Stromal cell of bone marrow (primary cell): ENCODE data around the gene CFAP57.

Experiments used
- DNase-seq: peaks from one replicate; pipeline ENCODE4 v3.0.0-alpha.2; 2012; ENCODE audit warnings: low read depth

CFAP57 gene

DNA sequence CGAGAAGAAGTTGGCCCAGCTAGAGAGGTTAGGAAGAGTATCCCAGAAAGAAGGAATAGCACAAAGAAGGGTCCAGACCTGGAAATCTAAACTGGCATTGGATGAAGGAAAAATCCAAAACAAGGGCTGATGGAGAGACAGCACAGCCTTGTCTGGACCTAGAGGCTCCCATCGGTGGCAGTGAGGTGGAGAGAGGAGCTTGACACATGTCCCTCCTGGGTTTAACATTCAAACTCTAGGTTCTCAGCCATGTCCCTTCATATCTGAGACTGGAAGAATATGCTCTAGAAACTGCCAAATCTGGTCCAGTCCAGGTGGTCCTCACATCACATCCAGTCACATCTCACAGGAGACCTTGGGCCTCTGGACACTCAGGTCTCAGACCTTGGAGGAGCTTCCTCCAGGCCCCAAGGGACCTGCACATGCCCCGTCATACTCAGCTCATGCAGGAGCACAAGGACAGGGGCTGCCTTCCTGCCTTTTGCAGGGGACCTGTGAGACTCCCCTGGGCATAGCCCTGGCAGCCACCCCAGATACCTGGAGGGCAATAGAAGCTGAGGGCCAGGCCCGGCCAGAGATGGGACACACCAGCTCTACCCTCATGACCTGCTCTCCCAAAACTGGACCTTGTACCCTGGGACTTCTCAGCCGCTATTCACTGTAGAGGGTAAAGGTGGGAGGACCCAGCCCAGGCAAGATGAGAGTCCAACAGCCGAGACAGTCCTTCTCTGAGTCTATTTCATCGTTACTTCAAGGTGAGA is 105.2 kb downstream of the CFAP57 start:
- no peak for DNase-seq

DNA sequence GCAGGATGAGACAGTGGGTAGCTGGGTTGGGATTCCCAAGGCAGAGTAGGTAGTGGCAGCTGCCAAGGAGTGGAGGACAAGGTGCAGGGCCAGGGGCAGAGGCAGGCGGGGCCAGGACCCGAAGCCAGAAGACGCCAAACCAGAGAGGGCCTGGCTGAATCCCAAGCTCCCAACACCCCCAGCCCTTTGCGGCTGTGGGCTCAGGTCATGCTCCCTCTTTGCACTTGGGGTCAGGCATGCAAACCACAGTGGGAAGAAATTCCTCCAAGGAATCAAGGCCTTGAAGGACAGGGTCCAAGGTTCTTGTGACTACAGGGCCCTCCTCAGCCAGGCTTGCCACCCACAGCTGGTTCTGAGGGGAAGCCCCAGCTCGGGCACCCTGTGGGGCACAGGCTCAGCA is 107.0 kb downstream of the CFAP57 start:
- no peak for DNase-seq

DNA sequence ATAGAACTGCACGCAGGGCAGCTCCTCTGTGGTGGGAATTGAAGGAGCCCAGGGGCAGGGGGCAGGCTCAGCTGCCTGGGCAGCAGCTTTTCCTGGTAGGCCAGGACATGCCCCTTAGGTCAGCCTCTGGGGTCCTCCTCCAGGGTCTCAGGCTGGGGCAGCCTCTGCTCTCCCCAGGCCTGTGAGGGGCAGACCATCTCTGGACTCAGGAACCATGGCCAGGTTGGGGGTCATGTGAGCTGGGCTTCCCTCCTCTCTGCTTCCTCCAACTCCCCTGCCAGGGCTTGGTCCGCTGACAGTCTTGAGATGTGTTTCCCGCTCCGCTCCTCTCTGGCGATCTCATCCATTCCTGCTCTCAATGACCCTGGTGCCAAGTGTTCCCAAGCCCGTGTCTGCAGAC is 107.5 kb downstream of the CFAP57 start:
- DNase-seq = no peak

DNA sequence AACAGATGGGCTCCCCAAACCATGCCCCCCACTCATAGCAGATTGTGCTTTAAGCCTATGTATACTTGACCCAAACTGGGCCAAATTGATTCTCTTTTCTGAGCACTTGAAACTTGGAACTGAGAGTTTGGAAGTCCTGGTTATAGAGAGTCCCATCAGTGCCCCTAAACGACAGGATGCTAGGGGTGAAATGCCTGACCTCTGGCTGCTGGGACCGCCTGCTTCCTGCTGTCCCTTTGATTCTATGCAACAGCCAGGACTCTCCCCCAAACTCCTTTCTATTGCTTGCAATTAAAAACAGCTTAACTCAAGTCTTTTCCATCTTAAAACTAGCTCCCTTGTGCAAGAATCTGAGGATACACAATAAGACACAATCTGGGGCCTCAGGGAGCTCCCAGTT is 108.6 kb downstream of the CFAP57 start:
- no peak for DNase-seq

DNA sequence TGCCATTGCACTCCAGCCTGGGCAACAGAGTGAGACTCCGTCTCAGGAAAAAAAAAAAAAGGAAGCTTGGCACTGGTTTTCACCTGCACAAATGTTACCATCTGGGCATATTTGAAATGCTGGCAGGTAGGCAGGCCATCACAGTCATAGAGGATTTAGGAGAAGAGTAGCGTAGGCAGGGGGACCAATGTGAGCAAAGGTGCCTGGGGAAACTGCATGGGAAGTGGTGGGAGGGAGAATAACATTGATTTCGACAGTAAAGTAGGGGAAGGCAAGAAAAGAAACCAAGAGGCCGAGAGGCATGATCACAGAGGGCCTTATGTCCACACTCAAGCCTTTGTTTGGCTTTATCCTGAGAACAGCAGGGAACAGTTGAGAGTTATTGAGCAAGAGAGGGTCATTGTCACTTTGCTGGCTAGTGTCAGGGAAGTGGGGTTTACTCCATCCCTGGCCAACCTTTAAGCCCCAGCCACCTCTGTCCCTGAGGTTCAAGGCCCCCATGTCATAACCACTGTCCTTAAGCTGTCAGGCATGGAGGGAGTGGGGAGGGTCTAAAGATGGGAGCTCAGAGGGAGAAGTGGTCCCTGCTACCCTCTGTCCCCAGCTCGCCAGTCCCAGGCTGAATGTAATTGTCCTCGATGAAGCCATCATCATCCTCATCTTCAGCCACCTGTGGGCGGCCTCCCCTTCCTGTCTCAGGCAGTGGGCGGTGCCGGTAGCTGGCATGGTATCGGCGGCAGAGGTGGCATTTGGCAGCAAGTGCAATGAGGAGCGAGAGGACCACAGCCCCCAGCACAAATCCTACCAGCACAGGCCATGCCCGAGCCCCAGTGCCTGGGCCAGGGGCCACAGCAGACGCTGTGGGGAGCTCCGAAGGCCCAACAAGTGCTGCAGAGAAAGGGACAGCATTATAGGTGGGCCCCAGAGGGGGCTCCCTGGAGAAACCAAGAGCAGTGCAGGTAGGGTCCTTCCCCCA is 110.4 kb downstream of the CFAP57 start:
- no peak for DNase-seq

DNA sequence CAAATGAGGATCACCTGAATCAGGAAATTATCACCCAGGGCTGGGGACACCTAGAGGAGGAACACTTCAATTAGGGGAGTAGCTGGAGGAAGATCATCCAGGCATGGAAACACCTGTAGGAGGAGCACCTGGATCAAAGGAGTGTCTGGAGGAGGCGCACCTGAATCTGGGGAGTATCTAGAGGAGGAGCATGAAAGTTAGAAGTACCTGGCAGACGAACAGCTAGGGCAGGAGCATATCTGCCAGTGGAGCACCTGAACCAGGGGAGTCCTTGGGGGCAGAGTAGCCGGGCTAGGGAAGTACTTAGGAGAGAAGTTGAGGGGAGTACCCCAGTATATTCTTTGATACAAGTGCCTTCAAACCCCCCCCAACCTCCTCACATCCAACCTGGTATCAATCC is 111.9 kb downstream of the CFAP57 start:
- no peak for DNase-seq

DNA sequence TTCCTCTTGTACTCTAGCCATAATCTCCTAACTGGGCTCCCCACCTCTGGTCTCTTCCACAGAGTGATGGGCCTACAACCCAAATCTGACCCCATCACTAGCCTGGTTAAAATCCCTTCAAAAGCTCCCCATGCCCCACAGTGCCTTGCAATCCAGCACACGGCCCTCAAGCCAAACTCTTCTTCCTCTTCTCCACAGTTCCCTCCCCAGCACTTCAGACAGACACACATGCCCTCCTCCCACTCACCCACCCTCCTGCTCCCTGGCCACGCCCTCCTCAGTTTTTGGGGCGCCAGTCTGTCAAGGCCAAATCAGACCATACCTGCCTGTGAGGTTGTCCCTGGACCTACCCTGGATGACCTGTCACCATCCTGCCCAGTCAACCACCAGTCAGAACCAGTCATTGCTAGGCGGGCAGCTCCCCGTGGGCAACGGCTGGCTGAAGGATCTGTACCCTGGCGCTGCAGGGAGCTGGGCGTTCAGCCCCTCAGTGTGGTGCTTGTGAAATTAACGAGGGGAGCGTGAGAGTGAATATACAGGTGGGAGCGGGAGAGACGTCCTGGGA is 112.5 kb downstream of the CFAP57 start:
- no peak for DNase-seq

DNA sequence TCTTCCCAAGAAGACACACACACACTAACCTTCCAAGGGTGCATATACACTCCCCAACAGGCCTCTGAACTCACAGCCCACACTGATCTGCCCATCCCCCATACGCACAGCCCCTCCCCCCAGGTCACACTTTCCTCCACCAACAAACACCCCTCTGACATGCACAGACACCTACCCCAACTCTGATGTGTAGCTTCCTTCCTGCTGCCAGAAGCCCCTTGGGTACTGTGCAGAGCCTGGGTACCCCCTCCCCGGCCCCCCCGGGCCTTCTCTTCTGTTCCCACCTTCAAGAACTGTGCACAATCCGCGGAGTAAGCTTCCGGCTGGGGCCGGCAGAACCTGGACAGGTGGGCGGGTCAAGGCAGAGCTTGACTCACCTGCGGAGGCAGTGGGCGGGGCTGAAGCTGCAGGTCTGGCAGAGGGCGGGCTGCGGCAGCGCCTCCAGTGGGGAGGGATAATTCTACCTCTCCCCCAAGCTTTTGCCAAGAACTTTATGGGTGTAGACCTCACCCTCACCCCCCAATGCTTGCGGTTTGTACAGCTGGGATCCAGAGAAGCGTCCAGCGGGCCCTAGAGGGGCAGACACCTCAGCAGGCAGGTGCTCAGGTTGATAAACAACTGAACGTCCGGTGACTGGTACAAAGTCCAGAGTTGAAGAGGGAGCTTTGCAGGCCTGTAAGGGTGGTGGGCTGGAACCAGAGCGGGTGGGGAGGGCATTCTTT is 113.3 kb downstream of the CFAP57 start, which contains the start of gene C1orf210:
Gene C1orf210 (minus strand): TSS at position 313 of the 722 bp plus-strand sequence. CDS start 2,311 bp downstream, outside the sequence.
- DNase-seq = no peak

DNA sequence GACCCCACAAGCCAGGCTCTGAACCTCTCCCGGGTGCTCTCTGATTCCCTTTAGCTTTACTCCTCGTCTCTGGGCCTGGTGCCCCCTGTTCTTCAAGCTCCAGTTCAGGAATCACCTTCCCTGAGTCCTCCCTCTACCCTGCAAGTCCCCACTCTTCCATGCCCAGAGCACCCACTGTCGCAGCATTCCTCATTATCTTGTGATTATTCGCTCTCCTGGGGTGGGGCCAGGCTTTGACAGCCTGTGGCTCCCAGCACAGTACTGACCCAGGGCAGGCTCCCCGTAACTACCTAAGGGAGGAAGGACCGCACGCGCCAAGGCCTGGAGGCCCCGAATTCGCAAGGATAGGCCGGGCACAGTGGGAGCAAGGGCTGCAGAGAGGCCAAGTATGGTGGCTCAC is 114.0 kb downstream of the CFAP57 start:
- DNase-seq = no peak

DNA sequence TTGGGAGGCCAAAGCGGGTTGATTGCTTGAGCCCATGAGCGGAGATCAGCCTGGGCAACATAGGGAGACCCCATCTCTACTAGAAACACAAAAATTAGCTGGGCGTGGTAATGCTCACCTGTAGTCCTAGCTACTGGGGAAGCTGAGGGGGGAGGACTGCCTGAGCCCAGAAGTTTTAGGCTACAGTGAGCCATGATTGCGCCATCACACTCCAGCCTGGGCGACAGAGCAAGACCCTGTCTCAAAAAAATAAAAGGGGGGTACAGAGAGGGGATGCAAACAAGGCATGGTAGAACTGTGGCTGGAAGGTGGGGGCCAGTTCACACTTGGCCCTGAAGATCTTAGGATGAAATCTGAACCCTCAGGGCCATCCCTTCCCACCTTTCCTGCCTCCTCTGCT is 114.4 kb downstream of the CFAP57 start:
- DNase-seq = no peak

DNA sequence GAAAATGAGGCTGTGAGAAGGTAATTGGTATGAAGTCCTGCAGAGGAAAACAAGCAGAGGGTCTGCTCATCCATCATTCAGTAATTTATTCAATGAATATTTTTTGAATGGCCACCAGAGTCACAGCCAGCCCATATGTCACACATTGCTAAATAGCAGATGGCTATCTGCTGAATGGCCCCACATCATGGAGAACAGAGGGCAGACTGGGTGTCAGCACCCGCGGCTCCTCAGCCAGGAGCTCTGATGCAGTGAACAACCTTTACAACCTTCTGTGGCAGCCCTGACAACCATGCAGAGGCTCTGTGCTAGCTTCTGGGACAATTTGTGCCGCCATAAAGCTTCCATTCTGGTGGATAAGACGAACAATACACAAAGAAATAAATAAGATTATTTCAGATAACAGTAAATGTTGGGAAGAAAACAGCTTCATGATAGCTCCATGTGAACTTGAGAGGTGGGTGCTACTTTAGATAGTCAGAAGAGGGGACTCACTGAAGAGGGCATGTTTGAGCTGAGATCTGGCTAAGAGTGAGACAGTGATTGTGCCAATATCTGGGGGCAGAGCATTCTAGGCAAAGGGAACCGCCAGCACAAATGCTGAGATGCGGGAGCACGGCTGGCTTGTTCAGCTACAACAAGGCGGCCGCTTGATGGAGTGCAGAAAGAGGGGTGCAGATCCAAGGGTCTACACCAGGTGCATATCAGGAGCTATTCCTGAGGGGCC is 116.1 kb downstream of the CFAP57 start:
- no peak for DNase-seq

DNA sequence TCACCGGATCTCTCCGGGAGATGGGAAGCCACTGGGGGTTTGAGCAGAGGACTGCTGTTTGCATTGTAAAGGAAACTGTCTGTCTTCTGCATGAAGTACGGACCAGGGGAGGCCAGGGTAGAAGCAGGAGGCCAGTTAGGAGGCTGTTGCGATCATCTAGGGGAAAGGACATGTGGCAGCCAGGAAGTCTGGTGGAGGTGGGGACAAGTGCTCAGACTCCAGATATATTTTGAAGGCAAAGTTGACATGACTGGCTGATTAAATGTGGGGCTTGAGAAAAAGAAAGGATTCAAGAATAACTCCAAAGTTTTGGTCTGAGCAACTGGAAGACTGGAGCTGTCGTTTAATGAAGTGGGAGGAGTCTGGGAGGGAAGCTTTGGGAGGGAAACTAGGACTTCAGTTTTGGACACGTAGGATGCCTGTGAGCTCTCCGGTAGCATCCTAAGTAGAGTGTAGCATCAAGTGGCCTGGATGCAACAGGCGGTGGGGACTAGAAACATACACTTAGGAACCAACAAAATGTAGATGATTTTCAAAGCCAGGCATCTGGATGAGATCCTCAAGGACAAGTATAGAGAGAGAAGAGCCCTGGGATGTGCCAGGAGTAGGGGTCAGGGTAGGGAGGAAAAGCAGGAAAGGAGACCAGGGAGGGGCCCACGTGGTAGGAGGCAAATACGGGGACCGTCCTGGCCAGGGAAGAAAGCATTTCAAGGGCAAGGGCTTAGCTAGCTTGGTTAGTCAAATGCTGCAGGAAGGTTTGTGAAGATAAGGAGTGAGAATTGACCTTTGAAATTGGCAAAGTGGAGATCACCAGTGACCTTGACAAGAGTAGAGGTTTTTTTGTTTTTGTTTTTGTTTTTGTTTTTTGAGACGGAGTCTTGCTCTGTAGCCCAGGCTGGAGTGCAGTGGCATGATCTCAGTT is 116.9 kb downstream of the CFAP57 start:
- DNase-seq = no peak

DNA sequence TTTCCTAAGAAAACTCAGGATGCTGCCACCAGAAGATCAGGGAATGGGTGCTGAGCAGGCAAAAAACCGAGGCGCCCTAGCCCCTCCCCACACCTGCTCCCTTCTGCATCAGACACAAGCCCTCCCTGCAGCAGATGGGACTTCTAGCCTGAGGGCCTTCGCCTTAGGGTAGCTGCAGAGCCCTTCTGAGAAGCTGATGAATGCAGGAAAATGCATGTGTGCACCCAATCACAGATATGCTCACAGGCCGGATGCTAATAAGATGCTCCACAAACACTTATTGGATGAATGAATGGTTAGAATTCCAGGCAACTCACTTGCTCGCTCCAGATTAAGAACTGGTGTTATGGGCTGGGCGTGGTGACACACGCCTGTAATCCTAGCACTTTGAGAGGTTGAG is 120.1 kb downstream of the CFAP57 start:
- no peak for DNase-seq

DNA sequence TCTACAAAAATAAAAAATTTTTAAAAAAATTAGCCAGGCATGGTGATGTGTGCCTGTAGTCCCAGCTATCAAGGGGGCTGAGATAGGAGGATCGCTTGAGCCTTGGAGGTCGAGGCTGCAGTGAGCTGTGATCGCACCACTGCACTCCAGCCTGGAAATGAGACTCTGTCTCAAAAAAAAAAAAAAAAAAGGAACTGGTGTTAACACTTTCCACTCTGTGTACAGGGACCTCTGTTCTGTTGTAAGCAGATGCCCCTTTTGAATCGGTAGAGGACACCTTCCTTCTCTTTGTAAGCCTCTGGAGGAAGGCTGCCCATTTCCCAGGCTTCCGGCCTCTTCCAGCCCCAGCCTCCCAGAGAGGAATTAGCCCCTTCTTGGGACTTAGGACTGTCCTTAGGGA is 120.5 kb downstream of the CFAP57 start:
- no peak for DNase-seq

DNA sequence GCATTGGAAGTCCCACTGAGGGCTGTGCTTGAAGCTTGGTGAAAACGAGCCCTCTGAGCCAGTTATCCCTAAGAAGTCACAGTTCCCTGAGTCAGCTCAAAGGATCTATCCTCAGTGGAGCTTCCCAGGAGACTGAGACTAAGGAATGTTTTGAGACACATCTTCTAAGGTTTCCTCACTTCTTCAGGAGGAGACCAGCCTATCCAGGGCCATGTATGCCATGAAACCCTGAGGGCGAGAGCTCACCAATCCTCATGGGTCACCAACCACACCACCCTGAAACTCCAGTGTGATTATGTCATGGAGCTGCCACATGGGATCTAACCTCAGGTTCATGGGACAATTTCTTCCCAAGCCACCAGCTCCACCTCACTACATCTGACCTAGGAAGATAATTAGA is 121.0 kb downstream of the CFAP57 start:
- DNase-seq = no peak

DNA sequence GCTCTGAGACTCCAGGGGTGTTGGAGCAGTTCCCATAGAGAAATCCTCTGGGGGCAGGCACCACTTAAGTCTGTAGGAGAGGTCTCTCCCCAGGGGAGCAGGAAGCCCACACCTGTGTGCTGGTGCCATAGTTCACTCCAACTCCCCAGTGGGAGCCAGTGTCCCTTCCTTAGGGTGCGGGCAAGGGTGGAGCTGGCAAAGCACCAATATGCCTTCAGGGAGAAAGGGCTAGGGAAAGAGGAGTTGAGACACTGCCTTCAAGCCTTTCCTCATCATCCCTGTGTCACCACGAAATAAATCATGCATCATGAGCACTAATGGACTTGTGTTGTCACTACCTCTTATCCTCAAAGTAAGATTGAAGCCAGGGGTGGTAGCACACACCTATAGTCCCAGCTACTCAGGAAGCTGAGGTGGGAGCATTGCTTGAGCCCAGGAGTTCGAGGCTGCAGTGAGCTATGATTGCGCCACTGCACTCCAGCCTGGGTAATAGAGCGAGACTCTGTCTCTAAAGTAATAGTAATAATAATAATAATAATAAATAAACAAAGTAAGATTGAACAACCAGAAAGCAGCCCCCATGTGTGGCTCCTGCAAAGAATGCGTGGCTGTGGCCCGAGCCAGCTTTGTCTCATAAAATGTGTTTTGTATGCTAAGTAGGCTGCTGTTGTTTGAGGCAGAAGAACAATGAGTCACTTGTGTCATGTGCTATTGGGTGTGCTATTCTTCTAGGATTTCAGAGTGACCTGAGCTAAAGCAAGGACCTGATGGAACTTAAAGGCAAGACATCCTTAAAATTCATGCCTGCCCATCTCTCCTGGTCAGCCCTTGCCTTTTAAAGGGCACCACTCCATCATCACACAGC is 122.0 kb downstream of the CFAP57 start:
- DNase-seq = peak; percentile 33

DNA sequence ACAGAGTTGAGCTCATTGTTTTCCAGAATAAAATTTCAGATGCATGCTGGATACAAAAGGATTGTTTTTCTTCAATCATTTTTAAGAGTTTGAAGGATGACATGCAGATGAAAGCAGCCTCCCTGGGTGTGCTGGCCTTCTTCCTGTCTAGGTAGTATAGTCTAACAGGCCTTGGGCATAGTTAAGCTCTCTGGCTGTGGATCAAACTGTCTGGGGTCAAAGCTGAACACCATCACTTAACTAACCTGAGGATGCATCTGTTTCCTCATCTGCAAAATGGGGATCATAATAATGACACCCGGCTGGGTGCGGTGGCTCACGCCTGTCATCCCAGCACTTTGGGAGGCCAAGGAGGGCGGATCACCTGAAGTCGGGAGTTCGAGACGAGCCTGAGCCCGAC is 122.6 kb downstream of the CFAP57 start:
- DNase-seq = no peak

DNA sequence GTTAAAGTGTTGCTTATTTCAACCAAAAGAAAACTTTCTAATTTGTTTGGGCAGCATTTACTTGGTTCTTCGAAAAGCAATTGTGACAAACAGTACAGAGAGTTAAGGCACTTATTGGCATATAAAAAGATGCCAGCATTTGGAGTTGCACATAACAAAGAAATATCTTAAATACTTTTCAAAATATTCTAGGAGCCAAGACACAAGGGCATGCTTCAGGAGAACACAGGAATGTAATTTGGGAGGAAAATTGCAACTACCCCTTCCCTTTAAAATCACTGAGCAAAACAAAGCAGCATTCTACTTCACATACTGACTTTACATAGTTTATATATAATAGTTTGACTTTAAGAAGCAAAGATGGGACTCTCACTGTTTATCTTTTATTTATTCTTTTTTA is 124.1 kb downstream of the CFAP57 start:
- no peak for DNase-seq

DNA sequence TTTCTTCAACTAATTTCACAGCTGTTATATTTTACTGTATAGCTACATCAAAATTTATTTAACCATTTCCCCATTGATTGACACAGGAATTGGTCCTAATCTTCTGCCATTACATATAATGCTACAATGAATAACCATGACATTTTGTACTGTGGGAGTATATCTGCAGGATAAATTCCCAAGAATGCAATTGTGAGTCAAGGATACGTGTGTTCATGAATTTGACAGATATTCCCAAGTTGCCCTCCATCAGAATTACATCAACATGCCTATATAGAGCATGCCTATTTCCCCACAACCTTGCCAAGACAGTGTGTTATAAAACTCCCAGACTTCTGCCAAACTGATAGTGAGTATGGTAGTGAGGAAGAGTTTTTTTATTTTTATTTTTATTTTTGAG is 125.9 kb downstream of the CFAP57 start:
- DNase-seq = no peak
